Right lobe of liver (tissue), 6 donors: ENCODE results near the gene GJD2. TPM values are rescaled to one million over a fixed set of nuclear protein-coding genes. Genes with fewer than 3 reads are reported as not detected.

ENCODE experiments used
- ATAC-seq, 4 donors: fragments of 200-7000 bp; cut with Tn5 transposase; one replicate each; pipeline ENCODE4 v1.9.1; 2020; ENCODE audit warnings: mild to moderate bottlenecking in 4 of 4, moderate library complexity in 4 of 4
- DNase-seq, 3 donors: peaks; one replicate each; pipeline ENCODE4 v3.0.0-alpha.2; 2020
- H3K27ac ChIP-seq, 3 donors: fragments of 200-600 bp; one replicate each; pipeline ENCODE4 v1.8.0; 2022
- H3K27me3 ChIP-seq, 2 donors: fragments of 200-600 bp; one replicate each; pipeline ENCODE4 v1.8.0; 2022
- H3K36me3 ChIP-seq, 4 donors: fragments of 200-600 bp; sonication (generic) in 1 of 4; one replicate each; pipeline versions ENCODE4 v1.5.1 to v1.8.0; 2017 to 2022; ENCODE audit warnings: control low read depth in 1 of 4
- H3K4me1 ChIP-seq, 4 donors: fragments of 200-600 bp; sonication (generic) in 1 of 4; one replicate each; pipeline versions ENCODE4 v1.5.1 to v1.8.0; 2017 to 2022; ENCODE audit warnings: control low read depth in 1 of 4
- H3K4me3 ChIP-seq, 3 donors: fragments of 200-600 bp; one replicate each; pipeline ENCODE4 v1.8.0; 2022
- H3K9me3 ChIP-seq, 4 donors: fragments of 200-600 bp; sonication (generic) in 1 of 4; one replicate each; pipeline versions ENCODE4 v1.5.1 to v1.8.0; 2017 to 2022; ENCODE audit warnings: control low read depth in 1 of 4
- CTCF ChIP-seq, 4 donors: fragments of 200-600 bp in 3 of 4; fragments of 450-650 bp in 1 of 4; IDR thresholded peaks; one replicate each; pipeline versions ENCODE4 v1.5.1 to v1.8.0; 2016 to 2022; ENCODE audit warnings: antibody characterized with exemption in 4 of 4, mild to moderate bottlenecking in 2 of 4
- POLR2A ChIP-seq: fragments of 450-650 bp; IDR thresholded peaks from one replicate; pipeline ENCODE4 v1.6.1; 2017; ENCODE audit warnings: antibody characterized with exemption, mild to moderate bottlenecking
- WGBS: methylation state at CpG from one replicate; pipeline ENCODE4 v1.1.6; 2018; ENCODE audit warnings: low coverage, low lambda C conversion rate; ENCODE audit not compliant: insufficient coverage; ENCODE audit errors: missing lambda C conversion rate; 5-methylcytosine and 5-hydroxymethylcytosine counted together
- intact Hi-C, 2 donors: fragments of 100-400 bp; cut with DNase I; formaldehyde crosslinking; loops; one replicate each; pipeline versions ENCODE4 v1.11.2 to v1.14.1; 2022
- total RNA-seq, 6 experiments: library from RNA; depleted of rRNA in 2 of 6; stranded (reverse); fragments of >200 nt in 2 of 6; fragmentation: NEBNext Ultra II Directional in 3 of 6; extraction: Animal tissue kit (Norgen Biotek cat#: 25700) in 3 of 6; gene quantifications; one replicate each; pipeline versions ENCODE4 v1.1.0 to v1.2.4, GENCODE V29; 2016 to 2023
- donor health status: DM: no; HTN: yes; CAD: no.
- donor health status: DM: no; HTN: no; CAD: no.
- donor health status: DM: no; HTN: no; CAD: no.
- donor health status: DM: no; HTN: yes; CAD: no.
- donor health status: DM: no; HTN: yes; CAD: no.

Gene GJD2
- total RNA-seq, 6 experiments from 2014 or later: not detected

DNA sequence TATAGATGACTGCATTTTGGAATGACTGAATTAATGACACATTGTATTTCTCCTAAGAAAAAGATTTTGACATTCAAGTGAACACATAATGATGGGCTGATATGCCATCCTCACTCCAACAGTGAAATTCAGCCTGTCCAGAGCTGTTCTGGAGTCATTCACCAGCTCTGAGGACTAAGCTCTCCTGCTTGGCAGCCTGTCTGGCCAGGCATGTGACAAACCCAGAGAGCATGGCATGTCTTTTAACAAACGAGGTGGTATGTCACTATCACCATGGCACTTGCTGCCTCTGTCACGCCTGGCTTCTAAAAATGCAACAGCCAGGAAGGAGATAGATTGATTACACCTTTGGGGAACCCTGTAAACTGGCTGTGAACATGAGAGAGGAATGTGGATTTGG lies 39.1 kb upstream of the GJD2 start:
- Histone ChIP-seq H3K4me1 (peaks cover 0 to 5% (median 0%) of the 10 kb centered on the region in 4 donors), H3K4me3 (no peak overlapping the region), H3K9me3 (no peaks in the 10 kb centered on the region), H3K27ac (no peak overlapping the region), H3K27me3 (peaks cover 0 to 15% of the 10 kb centered on the region in 2 donors), H3K36me3 (no peaks in the 10 kb centered on the region)
- DNase-seq (no peak), ATAC-seq (no peak)
- WGBS: 43% methylated on average over 2 of the region's 2 CpGs
- TF ChIP-seq CTCF (IDR thresholded peaks at IDR 0.05) (no peak), POLR2A (no peak)
- intact Hi-C loops: no loop called here

- TF ChIP-seq POLR2A (no peak), CTCF (IDR thresholded peaks at IDR 0.05) (no peak)
- intact Hi-C loops: no loop called here
- no peaks in the 10 kb centered on the region for H3K36me3 ChIP-seq
- WGBS: 58% methylated on average over 2 of the region's 9 CpGs
- no peak overlapping the region for H3K27ac ChIP-seq
- peaks cover 0 to 5% (median 0%) of the 10 kb centered on the region in 4 donors for H3K4me1 ChIP-seq
- DNase-seq (no peak), ATAC-seq (no peak)
- no peak overlapping the region for H3K4me3 ChIP-seq
- no peaks in the 10 kb centered on the region for H3K9me3 ChIP-seq
- H3K27me3 ChIP-seq: peaks cover 0 to 15% of the 10 kb centered on the region in 2 donors
Measured at GRCh38 chr15:34793071-34793470, 38.3 kb upstream of the GJD2 start.

GRCh38 chr15:34791701-34792100 lies 36.9 kb upstream of the GJD2 start:
- H3K4me1 ChIP-seq: peaks cover 0 to 5% (median 0%) of the 10 kb centered on the region in 4 donors
- TF ChIP-seq POLR2A (no peak), CTCF (IDR thresholded peaks at IDR 0.05) (no peak)
- H3K27ac ChIP-seq: no peak overlapping the region
- peaks cover 0 to 10% of the 10 kb centered on the region in 2 donors for H3K27me3 ChIP-seq
- H3K9me3 ChIP-seq: no peaks in the 10 kb centered on the region
- no peak overlapping the region for H3K4me3 ChIP-seq
- no peak for DNase-seq
- no peaks in the 10 kb centered on the region for H3K36me3 ChIP-seq
- intact Hi-C loops: no loop called here
- WGBS: 56% methylated on average over 3 of the region's 3 CpGs
- no peak for ATAC-seq

DNA sequence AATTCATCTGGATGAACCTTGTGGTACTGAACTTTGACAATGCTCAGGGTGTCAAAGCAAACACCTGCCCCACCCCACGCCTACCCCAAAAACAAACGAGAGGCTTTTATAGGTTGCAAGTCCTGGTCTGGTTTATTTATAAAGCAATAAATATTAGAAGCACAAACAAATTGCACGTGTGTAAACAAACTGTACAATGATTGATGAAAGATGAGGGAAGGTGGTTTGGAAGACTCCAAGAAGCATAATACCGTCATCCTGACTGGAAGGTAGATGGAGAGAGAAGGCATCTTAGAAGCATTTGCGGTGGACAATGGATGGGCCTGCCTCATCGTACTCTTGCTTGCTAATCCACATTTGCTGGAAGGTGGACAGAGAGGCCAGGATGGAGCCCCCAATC lies 35.3 kb upstream of the GJD2 start:
- no peaks in the 10 kb centered on the region for H3K9me3 ChIP-seq
- peaks cover 0 to 3% (median 0%) of the 10 kb centered on the region in 4 donors for H3K4me1 ChIP-seq
- ATAC-seq (no peak), DNase-seq (no peak)
- TF ChIP-seq CTCF (IDR thresholded peaks at IDR 0.05): no peak
- no peak for TF ChIP-seq POLR2A
- 45% methylated on average over 6 of the region's 6 CpGs for WGBS
- H3K27ac ChIP-seq: no peak overlapping the region
- intact Hi-C loops: no loop called here
- H3K36me3 ChIP-seq: no peaks in the 10 kb centered on the region
- peaks cover 0 to 2% of the 10 kb centered on the region in 2 donors for H3K27me3 ChIP-seq
- H3K4me3 ChIP-seq: no peak overlapping the region

- intact Hi-C loops: no loop called here
- Histone ChIP-seq H3K4me3 (no peak overlapping the region), H3K27ac (no peak overlapping the region), H3K27me3 (no peaks in the 10 kb centered on the region), H3K9me3 (no peaks in the 10 kb centered on the region), H3K4me1 (no peaks in the 10 kb centered on the region), H3K36me3 (no peaks in the 10 kb centered on the region)
- TF ChIP-seq POLR2A (no peak), CTCF (IDR thresholded peaks at IDR 0.05) (no peak)
- ATAC-seq: no peak
- DNase-seq: no peak
- 42% methylated on average over 7 of the region's 7 CpGs for WGBS
Measured at GRCh38 chr15:34789326-34789725, 34.5 kb upstream of the GJD2 start.
